Psoas muscle (tissue), 8 donors: ENCODE results near the gene LUZP2. TPM values are rescaled to one million over a fixed set of nuclear protein-coding genes. Genes with fewer than 3 reads are reported as not detected.

Experiments
- ATAC-seq, 4 donors: fragments of 200-7000 bp; cut with Tn5 transposase; one replicate each; pipeline ENCODE4 v1.9.1; 2020; ENCODE audit warnings: moderate library complexity in 3 of 4, mild to moderate bottlenecking in 2 of 4
- DNase-seq, 2 donors: peaks; one replicate each; pipeline ENCODE4 v3.0.0-alpha.2; 2020
- H3K27ac ChIP-seq: fragments of 200-600 bp; one replicate; pipeline ENCODE4 v1.8.0; 2022
- H3K27me3 ChIP-seq, 3 donors: fragments of 200-600 bp in 1 of 3; one replicate each; pipeline versions ENCODE4 v1.6.1 to v1.8.0; 2013 to 2022; ENCODE audit warnings: low read length in 2 of 3, mild to moderate bottlenecking in 2 of 3, moderate library complexity in 1 of 3; ENCODE audit not compliant: insufficient read depth in 3 of 3
- H3K36me3 ChIP-seq, 2 donors: fragments of 200-600 bp in 1 of 2; one replicate each; pipeline versions ENCODE4 v1.6.1 to v1.8.0; 2013 to 2022; ENCODE audit warnings: low read depth in 1 of 2, mild to moderate bottlenecking in 1 of 2, moderate library complexity in 1 of 2; ENCODE audit not compliant: insufficient read depth in 1 of 2
- H3K4me1 ChIP-seq: fragments of 200-600 bp; one replicate; pipeline ENCODE4 v1.8.0; 2022
- H3K4me3 ChIP-seq: fragments of 200-600 bp; one replicate; pipeline ENCODE4 v1.8.0; 2022; ENCODE audit warnings: mild to moderate bottlenecking
- H3K9me3 ChIP-seq: fragments of 200-600 bp; one replicate; pipeline ENCODE4 v1.8.0; 2022
- CTCF ChIP-seq: fragments of 200-600 bp; IDR thresholded peaks from one replicate; pipeline ENCODE4 v1.8.0; 2022; ENCODE audit warnings: antibody characterized with exemption
- WGBS, 3 donors: extraction: QIAGEN DNeasy Blood & Tissue Kit; methylation state at CpG; one replicate each; pipeline versions ENCODE4 v1.1.6 to v1.1.7; 2013; 5-methylcytosine and 5-hydroxymethylcytosine counted together
- intact Hi-C, 2 donors: fragments of 100-400 bp; cut with DNase I; formaldehyde crosslinking; loops; one replicate each; pipeline versions ENCODE4 v1.11.0 to v1.14.2; 2022
- polyA plus RNA-seq, 3 donors: library from polyadenylated mRNA; stranded (reverse); fragments of 200-250 nt; gene quantifications; one replicate each; pipeline ENCODE4 v1.2.3, GENCODE V29; 2013
- total RNA-seq, 4 donors: library from RNA; stranded (reverse); fragmentation: NEBNext Ultra II Directional in 2 of 4; extraction: Animal tissue kit (Norgen Biotek cat#: 25700) in 2 of 4; gene quantifications; one replicate each; pipeline versions ENCODE4 v1.2.1 to v1.2.4, GENCODE V29; 2021 to 2023
- donor health status: healthy with polysubstance abuse.
- donor health status: DM: no; HTN: no; CAD: no; lungs with moderate emphysema.
- donor health status: Bipolar disorder and iron deficiency.
- donor health status: healthy.
- donor health status: DM: yes; HTN: yes; CAD: no.
- donor health status: DM: no; HTN: no; CAD: no.
- donor health status: DM: no; HTN: no; CAD: no.
- donor health status: DM: yes; HTN: yes; CAD: no.

Gene LUZP2
- total and polyA plus RNA-seq, 7 donors: 0.01 TPM; not detected in 5

DNA sequence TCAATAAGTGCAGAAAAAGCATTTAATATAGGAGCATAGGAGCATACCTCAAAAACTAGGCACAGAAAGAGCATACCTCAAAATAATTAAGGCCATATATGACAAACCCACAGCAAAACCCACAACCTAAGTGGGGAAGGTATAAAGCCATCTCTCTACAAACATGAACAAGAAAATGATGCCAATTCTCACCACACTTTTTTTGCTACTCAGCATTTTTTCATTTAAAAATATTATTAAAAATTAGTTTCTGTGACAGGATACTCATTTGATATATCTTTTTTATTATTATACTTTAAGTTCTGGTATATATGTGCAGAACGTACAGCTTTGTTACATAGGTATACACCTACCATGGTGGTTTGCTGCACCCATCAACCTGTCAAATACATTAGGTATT is 352.0 kb downstream of the LUZP2 start:
- no peaks in the 10 kb centered on the region for H3K4me1 ChIP-seq
- no peak overlapping the region for H3K4me3 ChIP-seq
- H3K36me3 ChIP-seq: no peaks in the 10 kb centered on the region
- no peak overlapping the region for H3K27ac ChIP-seq
- intact Hi-C loops: no loop called here
- DNase-seq (no peak), ATAC-seq (no peak)
- 80 to 92% (median 85%) methylated on average over 1 of the region's 1 CpG for WGBS, 3 donors
- TF ChIP-seq CTCF: no peak
- no peaks in the 10 kb centered on the region for H3K9me3 ChIP-seq
- H3K27me3 ChIP-seq: no peaks in the 10 kb centered on the region

GRCh38 chr11:24855951-24856350 is 359.1 kb downstream of the LUZP2 start:
- intact Hi-C loops: no loop called here
- no peak overlapping the region for H3K4me3 ChIP-seq

GRCh38 chr11:24859801-24860300 is 363.0 kb downstream of the LUZP2 start:
- TF ChIP-seq CTCF: no peak
- no peaks in the 10 kb centered on the region for H3K9me3 ChIP-seq
- WGBS, 3 donors: 71 to 79% (median 74%) methylated on average over 9 of the region's 9 CpGs

More at GRCh38 chr11:24855951-24856350, 359.1 kb downstream of the LUZP2 start:
- Histone ChIP-seq H3K27ac (no peak overlapping the region), H3K36me3 (no peaks in the 10 kb centered on the region), H3K9me3 (no peaks in the 10 kb centered on the region), H3K27me3 (no peaks in the 10 kb centered on the region), H3K4me1 (no peaks in the 10 kb centered on the region)
- DNase-seq: no peak
- no peak for ATAC-seq
- TF ChIP-seq CTCF: no peak

GRCh38 chr11:24861440-24861839 is 364.6 kb downstream of the LUZP2 start:
- TF ChIP-seq CTCF: no peak
- Histone ChIP-seq H3K9me3 (no peaks in the 10 kb centered on the region), H3K4me3 (no peak overlapping the region), H3K27ac (no peak overlapping the region), H3K4me1 (no peaks in the 10 kb centered on the region), H3K36me3 (no peaks in the 10 kb centered on the region), H3K27me3 (no peaks in the 10 kb centered on the region)
- intact Hi-C loops: no loop called here
- WGBS, 3 donors: 91 to 94% (median 93%) methylated on average over 6 of the region's 6 CpGs
- no peak for ATAC-seq
- DNase-seq: no peak

More at GRCh38 chr11:24859801-24860300, 363.0 kb downstream of the LUZP2 start:
- intact Hi-C loops: no loop called here
- DNase-seq (no peak), ATAC-seq (no peak)
- Histone ChIP-seq H3K4me3 (no peak overlapping the region), H3K4me1 (no peaks in the 10 kb centered on the region), H3K27me3 (no peaks in the 10 kb centered on the region), H3K27ac (no peak overlapping the region), H3K36me3 (no peaks in the 10 kb centered on the region)

DNA sequence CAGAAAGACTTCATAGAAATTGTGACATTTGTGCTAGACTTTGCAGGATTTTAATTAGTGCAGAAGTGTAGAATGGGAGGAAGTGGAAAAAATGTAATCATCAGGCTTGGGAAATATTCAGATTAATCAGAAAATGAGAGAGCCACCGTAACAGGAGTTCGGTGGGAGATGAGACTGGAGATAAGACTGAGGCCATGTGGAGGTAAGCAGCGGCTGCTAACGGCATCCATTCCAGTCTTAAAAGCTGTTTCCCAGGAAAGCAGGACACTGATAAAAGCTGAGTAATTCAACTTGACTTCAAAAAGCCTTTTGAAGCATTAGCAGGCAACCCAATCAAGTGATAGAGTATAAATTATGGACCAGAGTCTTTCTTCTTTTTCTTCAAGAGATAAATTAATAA is 369.9 kb downstream of the LUZP2 start:
- Histone ChIP-seq H3K4me1 (no peaks in the 10 kb centered on the region), H3K27me3 (no peaks in the 10 kb centered on the region), H3K4me3 (no peak overlapping the region), H3K9me3 (no peaks in the 10 kb centered on the region), H3K27ac (no peak overlapping the region), H3K36me3 (no peaks in the 10 kb centered on the region)
- ATAC-seq: no peak
- WGBS, 3 donors: 22 to 27% (median 22%) methylated on average over 4 of the region's 4 CpGs
- no peak for DNase-seq
- intact Hi-C loops: no loop called here
- TF ChIP-seq CTCF: no peak
